ENCODE data around the gene USP7. TPM values are rescaled to one million over a fixed set of nuclear protein-coding genes. Genes with fewer than 3 reads are reported as not detected.

The USP7 gene
- polyA plus RNA-seq, 1 donor (not counting 4 experiments of a cell fraction or from before 2014, with no cell fraction given): 63.4 TPM

DNA sequence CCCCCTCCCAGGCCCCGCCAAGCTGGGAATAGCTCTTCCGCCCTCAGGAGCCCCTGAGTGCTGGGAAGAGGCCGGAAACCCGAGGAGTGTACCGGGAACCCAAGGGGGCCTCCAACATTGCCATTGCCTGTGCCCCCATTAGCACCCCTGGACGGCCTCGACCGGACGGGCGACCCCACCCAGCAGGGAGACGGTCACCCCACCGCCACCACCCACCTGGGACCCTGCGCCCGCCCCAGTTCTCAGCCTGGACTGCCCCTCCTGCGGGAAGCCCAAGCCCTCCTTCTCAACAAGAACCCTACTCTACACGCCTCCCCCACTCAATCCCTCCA, 96.9 kb downstream of the USP7 start:
- FAIRE-seq: no peak

DNA sequence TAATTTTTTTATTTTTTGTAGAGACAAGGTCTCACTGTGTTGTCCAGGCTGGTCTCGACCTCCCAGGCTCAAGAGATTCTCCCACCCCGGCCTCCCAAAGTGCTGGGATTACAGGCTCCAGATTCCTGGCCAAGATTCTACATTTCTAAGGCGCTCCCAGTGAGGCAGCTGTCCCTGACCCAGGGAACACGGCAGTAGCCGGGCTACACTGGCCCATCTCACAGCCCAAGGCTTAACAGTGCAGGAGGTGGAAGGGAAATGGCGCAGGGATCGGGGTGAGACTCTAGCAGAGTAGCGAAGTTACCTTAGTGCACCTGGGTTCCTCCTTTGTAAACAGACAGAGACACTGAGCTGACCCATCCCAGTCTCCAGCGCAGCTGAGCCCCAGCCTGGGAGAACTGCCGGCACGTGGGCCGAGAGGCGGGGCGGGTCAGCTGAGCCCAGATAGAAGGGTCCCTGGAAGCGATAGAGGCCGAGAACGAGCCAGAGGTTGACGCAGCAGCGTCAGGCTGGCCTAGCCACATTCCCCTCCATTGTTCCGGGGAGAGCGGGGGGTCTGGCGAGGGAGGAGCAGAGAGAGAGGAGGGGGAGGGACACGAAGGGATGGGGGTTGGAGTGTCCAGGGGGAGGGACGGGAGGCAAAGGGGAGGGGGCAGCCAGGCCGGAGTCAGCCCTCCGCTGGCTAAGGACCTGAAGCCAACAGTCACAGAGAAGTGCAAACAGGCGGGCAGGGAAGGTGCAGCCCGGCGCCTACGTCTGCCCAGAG, 97.4 kb downstream of the USP7 start:
- Histone ChIP-seq H3K27me3 (ENCODE audit: control insufficient read depth, extremely low read depth, insufficient read depth, low read length) (no peaks in the 10 kb centered on the region), H3K4me2 (ENCODE audit: control insufficient read depth, extremely low read depth, insufficient read depth, low read depth, low read length) (peak overlapping the region; percentile 93), H3K4me3 (ENCODE audit: control insufficient read depth in 2 of 3, extremely low read depth in 1 of 3, insufficient read depth in 2 of 3, low read depth in 1 of 3, low read length in 3 of 3) (peak overlapping the region; percentile 58 to 85 (median 70)), H3K79me2 (ENCODE audit: control insufficient read depth, insufficient read depth, low read length) (peaks cover 68% of the 10 kb centered on the region), H4K20me1 (ENCODE audit: control insufficient read depth, extremely low read depth, insufficient read depth, low read length) (peaks cover 29% of the 10 kb centered on the region), H3K4me1 (ENCODE audit: control insufficient read depth, extremely low read depth, insufficient read depth, low read length) (peaks cover 42% of the 10 kb centered on the region), H3K9me1 (ENCODE audit: control insufficient read depth, extremely low read depth, insufficient read depth, low read length) (peaks cover 9% of the 10 kb centered on the region), H3K9ac (ENCODE audit: control insufficient read depth, extremely low read depth, insufficient read depth, low read length) (peak overlapping the region; percentile 87), H3K9me3 (ENCODE audit: control insufficient read depth, low read depth, low read length) (no peaks in the 10 kb centered on the region), H3K36me3 (ENCODE audit: control insufficient read depth in 2 of 2, extremely low read depth in 1 of 2, insufficient read depth in 2 of 2, low read length in 2 of 2) (peaks cover 3 to 7% of the 10 kb centered on the region in 2 experiments), H3K27ac (ENCODE audit: control insufficient read depth, insufficient read depth, low read length) (no peak overlapping the region), H2AFZ (ENCODE audit: control insufficient read depth, low read length) (no peak overlapping the region)
- no peak for TF ChIP-seq EZH2 (IDR thresholded peaks at IDR 0.05; ENCODE audit: low read length)
- TF ChIP-seq, protein P1, sequence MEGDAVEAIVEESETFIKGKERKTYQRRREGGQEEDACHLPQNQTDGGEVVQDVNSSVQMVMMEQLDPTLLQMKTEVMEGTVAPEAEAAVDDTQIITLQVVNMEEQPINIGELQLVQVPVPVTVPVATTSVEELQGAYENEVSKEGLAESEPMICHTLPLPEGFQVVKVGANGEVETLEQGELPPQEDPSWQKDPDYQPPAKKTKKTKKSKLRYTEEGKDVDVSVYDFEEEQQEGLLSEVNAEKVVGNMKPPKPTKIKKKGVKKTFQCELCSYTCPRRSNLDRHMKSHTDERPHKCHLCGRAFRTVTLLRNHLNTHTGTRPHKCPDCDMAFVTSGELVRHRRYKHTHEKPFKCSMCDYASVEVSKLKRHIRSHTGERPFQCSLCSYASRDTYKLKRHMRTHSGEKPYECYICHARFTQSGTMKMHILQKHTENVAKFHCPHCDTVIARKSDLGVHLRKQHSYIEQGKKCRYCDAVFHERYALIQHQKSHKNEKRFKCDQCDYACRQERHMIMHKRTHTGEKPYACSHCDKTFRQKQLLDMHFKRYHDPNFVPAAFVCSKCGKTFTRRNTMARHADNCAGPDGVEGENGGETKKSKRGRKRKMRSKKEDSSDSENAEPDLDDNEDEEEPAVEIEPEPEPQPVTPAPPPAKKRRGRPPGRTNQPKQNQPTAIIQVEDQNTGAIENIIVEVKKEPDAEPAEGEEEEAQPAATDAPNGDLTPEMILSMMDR (optimal IDR thresholded peaks at IDR 0.05 in 1 of 3, IDR thresholded peaks at IDR 0.05 in 1 of 3, conservative IDR thresholded peaks at IDR 0.05 in 1 of 3; ENCODE audit: extremely low read depth in 1 of 3, insufficient read depth in 2 of 3, low read length in 3 of 3): no peak
- dilution Hi-C loops (cut with MboI; ENCODE audit: extremely low pct_ligation_motif_present, low sequenced_read_pairs): no loop called here
- FAIRE-seq: no peak
- no peak for DNase-seq (ENCODE audit: low read depth, low spot score)

More for the DNA sequence above, 96.9 kb downstream of the USP7 start:
- H3K27me3 ChIP-seq (ENCODE audit: control insufficient read depth, extremely low read depth, insufficient read depth, low read length): no peaks in the 10 kb centered on the region
- H3K79me2 ChIP-seq (ENCODE audit: control insufficient read depth, insufficient read depth, low read length): peaks cover 63% of the 10 kb centered on the region
- peak overlapping the region; percentile 58 to 85 (median 70) for H3K4me3 ChIP-seq (ENCODE audit: control insufficient read depth in 2 of 3, extremely low read depth in 1 of 3, insufficient read depth in 2 of 3, low read depth in 1 of 3, low read length in 3 of 3)
- peak overlapping the region; percentile 62 for H3K27ac ChIP-seq (ENCODE audit: control insufficient read depth, insufficient read depth, low read length)
- H4K20me1 ChIP-seq (ENCODE audit: control insufficient read depth, extremely low read depth, insufficient read depth, low read length): peaks cover 29% of the 10 kb centered on the region
- peaks cover 9% of the 10 kb centered on the region for H3K9me1 ChIP-seq (ENCODE audit: control insufficient read depth, extremely low read depth, insufficient read depth, low read length)
- TF ChIP-seq EZH2 (IDR thresholded peaks at IDR 0.05; ENCODE audit: low read length): no peak
- TF ChIP-seq, protein P1 (optimal IDR thresholded peaks at IDR 0.05 in 1 of 3, IDR thresholded peaks at IDR 0.05 in 1 of 3, conservative IDR thresholded peaks at IDR 0.05 in 1 of 3; ENCODE audit: extremely low read depth in 1 of 3, insufficient read depth in 2 of 3, low read length in 3 of 3): no peak
- dilution Hi-C loops (cut with MboI; ENCODE audit: extremely low pct_ligation_motif_present, low sequenced_read_pairs): no loop called here
- peaks cover 3 to 7% of the 10 kb centered on the region in 2 experiments for H3K36me3 ChIP-seq (ENCODE audit: control insufficient read depth in 2 of 2, extremely low read depth in 1 of 2, insufficient read depth in 2 of 2, low read length in 2 of 2)
- peaks cover 42% of the 10 kb centered on the region for H3K4me1 ChIP-seq (ENCODE audit: control insufficient read depth, extremely low read depth, insufficient read depth, low read length)
- peak overlapping the region; percentile 87 for H3K9ac ChIP-seq (ENCODE audit: control insufficient read depth, extremely low read depth, insufficient read depth, low read length)
- H3K4me2 ChIP-seq (ENCODE audit: control insufficient read depth, extremely low read depth, insufficient read depth, low read depth, low read length): peak overlapping the region; percentile 93
- no peaks in the 10 kb centered on the region for H3K9me3 ChIP-seq (ENCODE audit: control insufficient read depth, low read depth, low read length)
- no peak for DNase-seq (ENCODE audit: low read depth, low spot score)
- no peak overlapping the region for H2AFZ ChIP-seq (ENCODE audit: control insufficient read depth, low read length)
